Measurements from ENCODE around the gene GABBR2.

GRCh38 chr9:98430535-98431292, 278.0 kb downstream of the GABBR2 start:
- TF ChIP-seq GATA2 (IDR thresholded peaks at IDR 0.05; ENCODE audit: low read depth, low read length), result no peak
- no peak for TF ChIP-seq GATA3 (IDR thresholded peaks at IDR 0.05; ENCODE audit: low read depth, low read length)
